ENCODE data around the gene SLC35F1. TPM values are rescaled to one million over a fixed set of nuclear protein-coding genes. Genes with fewer than 3 reads are reported as not detected.

The SLC35F1 gene
- total and polyA plus RNA-seq, 9 of the 15 experiments (the other 6 are each of a cell fraction or from before 2014, with no cell fraction given) = 0.03 to 0.06 TPM; not detected in 7

- H3K9me3 ChIP-seq (replicated peaks; ENCODE audit: control insufficient read depth, insufficient read depth, low read depth, low read length) = no peaks in the 10 kb centered on the region
- CTCF ChIA-PET (ENCODE audit: low intra/inter-chr PET ratio) = no interaction called here
- no peaks in the 10 kb centered on the region for H3K9me1 ChIP-seq (ENCODE audit: control insufficient read depth, insufficient read depth, low read length)
- peaks cover 0 to 8% of the 10 kb centered on the region in 2 experiments; a peak in 3 of 5 replicates for H3K27me3 ChIP-seq (ENCODE audit: control insufficient read depth in 2 of 2, insufficient read depth in 2 of 2, low read length in 2 of 2)
- H3K4me3 ChIP-seq = no peak overlapping the region
- no peak overlapping the region for H3K27ac ChIP-seq (ENCODE audit: extremely low read depth, low read depth, low read length)
- 2% methylated on average over 2 of the region's 2 CpGs for WGBS (ENCODE audit: insufficient coverage, low coverage, missing lambda C conversion rate)
- H3K79me2 ChIP-seq (ENCODE audit: control insufficient read depth, insufficient read depth, low read length) = no peaks in the 10 kb centered on the region
- ATAC-seq = no peak
- intact Hi-C loops (cut with micrococcal nuclease) = no loop called here
- H3K36me3 ChIP-seq (ENCODE audit: control insufficient read depth, insufficient read depth, low read length) = no peaks in the 10 kb centered on the region
- no peak overlapping the region for H3K9ac ChIP-seq (ENCODE audit: insufficient read depth in 1 of 2, low read depth in 2 of 2, low read length in 2 of 2)
- FAIRE-seq = no peak
- in situ Hi-C loops (cut with MboI) = no loop called here
- DNase-seq (ENCODE audit: extremely low read depth in 1 of 4, low spot score in 3 of 4) = no peak
- H4K20me1 ChIP-seq (replicated peaks; ENCODE audit: control insufficient read depth, insufficient read depth, low read length) = no peaks in the 10 kb centered on the region
- POLR2A ChIA-PET = no interaction called here
- TF ChIP-seq ZNF518B (CRISPR knock-in tag; IDR thresholded peaks at IDR 0.05) (no peak), ZNF778 (CRISPR knock-in tag; IDR thresholded peaks at IDR 0.05) (no peak), NFIX (CRISPR knock-in tag; IDR thresholded peaks at IDR 0.05; ENCODE audit: low read depth) (peak; percentile 71), HOXB6 (CRISPR knock-in tag; IDR thresholded peaks at IDR 0.05; ENCODE audit: borderline replicate concordance) (no peak), CCAR2 (IDR thresholded peaks at IDR 0.05; ENCODE audit: low read depth, low read length) (no peak), NFIC (IDR thresholded peaks at IDR 0.05) (peak; percentile 81), ELK3 (CRISPR knock-in tag; IDR thresholded peaks at IDR 0.05) (no peak), FUS (optimal IDR thresholded peaks at IDR 0.05; ENCODE audit: low read depth, low read length) (no peak), HOMEZ (CRISPR knock-in tag; IDR thresholded peaks at IDR 0.05) (no peak), HMGXB4 (CRISPR knock-in tag; IDR thresholded peaks at IDR 0.05) (no peak)
- BruUV-seq (replicated peaks) = no TSS peak
- H2AFZ ChIP-seq (ENCODE audit: low read depth, low read length) = no peak overlapping the region
- H3K4me1 ChIP-seq (replicated peaks in 1 of 2; ENCODE audit: control insufficient read depth in 2 of 2, insufficient read depth in 2 of 2, low read length in 2 of 2) = no peaks in the 10 kb centered on the region
- no peak overlapping the region for H3K4me2 ChIP-seq (ENCODE audit: insufficient read depth, low read length)
Measured at GRCh38 chr6:118320652-118321051, 413.6 kb downstream of the SLC35F1 start.
